IPS DF 4.7 (cell line): Measurements from ENCODE around the gene ABO.
"Not testable (repeated sequence)": the region's sequence is repeated elsewhere in the genome, so short reads cannot be mapped to it uniquely, and the experiment has no call there.

Experiments
- DNase-seq: peaks from one replicate; pipeline ENCODE4 v3.0.0-alpha.2; 2013; ENCODE audit warnings: low spot score; ENCODE audit errors: extremely low read depth

Gene ABO

GRCh38 chr9:133246991-133247390 is 28.0 kb downstream of the ABO start:
- DNase-seq, result no peak

GRCh38 chr9:133246562-133246961 is 28.4 kb downstream of the ABO start:
- no peak for DNase-seq

GRCh38 chr9:133242991-133243390 is 32.0 kb downstream of the ABO start:
- DNase-seq, result no peak

- no peak for DNase-seq
Observed at GRCh38 chr9:133242241-133242640, 32.8 kb downstream of the ABO start.

GRCh38 chr9:133239533-133240090 is 35.4 kb downstream of the ABO start:
- DNase-seq, result no peak

GRCh38 chr9:133238851-133239532 is 36.0 kb downstream of the ABO start:
- peak; percentile 56 for DNase-seq

GRCh38 chr9:133238272-133238850 is 36.6 kb downstream of the ABO start:
- DNase-seq, result peak; percentile 78

GRCh38 chr9:133237035-133237731 is 37.8 kb downstream of the ABO start:
- DNase-seq, result no peak

GRCh38 chr9:133236291-133237034 is 38.5 kb downstream of the ABO start:
- DNase-seq, result not testable (repeated sequence)

- no peak for DNase-seq
Observed at GRCh38 chr9:133235549-133236222, 39.3 kb downstream of the ABO start.

GRCh38 chr9:133234577-133235322 is 40.3 kb downstream of the ABO start:
- no peak for DNase-seq

GRCh38 chr9:133233681-133234432 is 41.1 kb downstream of the ABO start:
- DNase-seq, result no peak

GRCh38 chr9:133231934-133232568 is 43.0 kb downstream of the ABO start:
- DNase-seq, result not testable (repeated sequence)

- DNase-seq, result not testable (repeated sequence)
Observed at GRCh38 chr9:133230514-133230913, 44.5 kb downstream of the ABO start.

GRCh38 chr9:133230093-133230492 is 44.9 kb downstream of the ABO start:
- no peak for DNase-seq

- not testable (repeated sequence) for DNase-seq
Observed at GRCh38 chr9:133228474-133229193, 46.4 kb downstream of the ABO start.

- not testable (repeated sequence) for DNase-seq
Observed at GRCh38 chr9:133227996-133228395, 47.0 kb downstream of the ABO start.

GRCh38 chr9:133227242-133227860 is 47.6 kb downstream of the ABO start:
- DNase-seq, result no peak
